ENCODE data around the gene FAM118A. TPM values are rescaled to one million over a fixed set of nuclear protein-coding genes. Genes with fewer than 3 reads are reported as not detected.
A peak's percentile ranks its signal among the peaks of the same experiment; 100 is the strongest.

Gene FAM118A
- total and polyA plus RNA-seq, 2 experiments from 2014 or later, result 11.9 to 20.3 TPM

DNA sequence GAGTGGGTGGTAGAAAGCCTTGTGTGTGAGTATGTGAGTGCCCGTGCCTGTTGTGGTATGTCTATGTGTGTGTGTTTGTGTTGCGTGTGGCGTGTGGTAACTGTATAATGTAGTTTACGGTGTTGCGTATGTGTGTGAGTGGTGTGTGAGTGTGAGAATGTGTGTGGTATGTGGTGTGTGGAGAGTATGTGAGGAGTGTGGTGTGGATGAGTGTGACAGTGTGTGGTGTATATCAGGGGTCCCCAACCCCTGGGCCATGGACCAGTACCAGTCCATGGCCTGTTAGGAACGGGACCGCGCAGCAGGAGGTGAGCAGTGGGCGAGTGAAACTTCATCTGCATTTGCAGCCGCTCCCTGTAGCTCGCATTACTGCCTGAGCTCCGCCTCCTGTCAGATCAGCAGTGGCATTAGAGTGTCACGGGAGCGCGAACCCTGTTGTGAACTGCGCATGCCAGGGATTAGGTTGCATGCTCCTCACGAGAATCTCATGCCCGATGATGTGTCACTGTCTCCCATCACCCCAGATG, 19.3 kb upstream of the FAM118A start:
- Histone ChIP-seq H2AFZ (no peak overlapping the region), H4K20me1 (replicated peaks; ENCODE audit: insufficient read depth) (no peaks in the 10 kb centered on the region), H3F3A (replicated peaks; ENCODE audit: low read depth) (no peaks in the 10 kb centered on the region), H3K4me1 (ENCODE audit: insufficient read depth) (peaks cover 5% of the 10 kb centered on the region; the same call in 1 of the 2 replicates), H3K9me2 (ENCODE audit: insufficient read depth) (no peaks in the 10 kb centered on the region), H3K4me3 (no peak overlapping the region), H3K27me3 (ENCODE audit: insufficient read depth) (no peaks in the 10 kb centered on the region), H3K36me3 (ENCODE audit: insufficient read depth) (no peaks in the 10 kb centered on the region), H3K79me2 (replicated peaks; ENCODE audit: insufficient read depth) (no peaks in the 10 kb centered on the region), H3K27ac (ENCODE audit: low read depth) (no peak overlapping the region), H3K4me2 (0 out of 2 replicates have a peak overlapping the region, but pooled peaks have one; percentile 32)
- no peaks in the 10 kb centered on the region for H3K9me3 Mint-ChIP-seq
- peaks cover 10% of the 10 kb centered on the region; the same call in 2 of the 3 replicates for H3K4me1 Mint-ChIP-seq
- TF ChIP-seq, protein P1, sequence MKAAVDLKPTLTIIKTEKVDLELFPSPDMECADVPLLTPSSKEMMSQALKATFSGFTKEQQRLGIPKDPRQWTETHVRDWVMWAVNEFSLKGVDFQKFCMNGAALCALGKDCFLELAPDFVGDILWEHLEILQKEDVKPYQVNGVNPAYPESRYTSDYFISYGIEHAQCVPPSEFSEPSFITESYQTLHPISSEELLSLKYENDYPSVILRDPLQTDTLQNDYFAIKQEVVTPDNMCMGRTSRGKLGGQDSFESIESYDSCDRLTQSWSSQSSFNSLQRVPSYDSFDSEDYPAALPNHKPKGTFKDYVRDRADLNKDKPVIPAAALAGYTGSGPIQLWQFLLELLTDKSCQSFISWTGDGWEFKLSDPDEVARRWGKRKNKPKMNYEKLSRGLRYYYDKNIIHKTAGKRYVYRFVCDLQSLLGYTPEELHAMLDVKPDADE (IDR thresholded peaks at IDR 0.05), result no peak
- TF ChIP-seq ZNF331 (CRISPR knock-in tag; IDR thresholded peaks at IDR 0.05; ENCODE audit: low read depth) (no peak), JUNB (IDR thresholded peaks at IDR 0.05; ENCODE audit: unreplicated experiment) (no peak), EZH2phosphoT487 (IDR thresholded peaks at IDR 0.05; ENCODE audit: unreplicated experiment) (no peak), STAT1 (IDR thresholded peaks at IDR 0.05; ENCODE audit: unreplicated experiment) (no peak), POLR2AphosphoS5 (IDR thresholded peaks at IDR 0.05; ENCODE audit: low read depth) (no peak), NANOG (IDR thresholded peaks at IDR 0.05; ENCODE audit: borderline replicate concordance) (no peak), EZH2 (IDR thresholded peaks at IDR 0.05; ENCODE audit: low read depth, unreplicated experiment) (no peak), CREB1 (CRISPR knock-in tag; IDR thresholded peaks at IDR 0.05; ENCODE audit: low read depth) (no peak)
- TF ChIP-seq, protein P2, sequence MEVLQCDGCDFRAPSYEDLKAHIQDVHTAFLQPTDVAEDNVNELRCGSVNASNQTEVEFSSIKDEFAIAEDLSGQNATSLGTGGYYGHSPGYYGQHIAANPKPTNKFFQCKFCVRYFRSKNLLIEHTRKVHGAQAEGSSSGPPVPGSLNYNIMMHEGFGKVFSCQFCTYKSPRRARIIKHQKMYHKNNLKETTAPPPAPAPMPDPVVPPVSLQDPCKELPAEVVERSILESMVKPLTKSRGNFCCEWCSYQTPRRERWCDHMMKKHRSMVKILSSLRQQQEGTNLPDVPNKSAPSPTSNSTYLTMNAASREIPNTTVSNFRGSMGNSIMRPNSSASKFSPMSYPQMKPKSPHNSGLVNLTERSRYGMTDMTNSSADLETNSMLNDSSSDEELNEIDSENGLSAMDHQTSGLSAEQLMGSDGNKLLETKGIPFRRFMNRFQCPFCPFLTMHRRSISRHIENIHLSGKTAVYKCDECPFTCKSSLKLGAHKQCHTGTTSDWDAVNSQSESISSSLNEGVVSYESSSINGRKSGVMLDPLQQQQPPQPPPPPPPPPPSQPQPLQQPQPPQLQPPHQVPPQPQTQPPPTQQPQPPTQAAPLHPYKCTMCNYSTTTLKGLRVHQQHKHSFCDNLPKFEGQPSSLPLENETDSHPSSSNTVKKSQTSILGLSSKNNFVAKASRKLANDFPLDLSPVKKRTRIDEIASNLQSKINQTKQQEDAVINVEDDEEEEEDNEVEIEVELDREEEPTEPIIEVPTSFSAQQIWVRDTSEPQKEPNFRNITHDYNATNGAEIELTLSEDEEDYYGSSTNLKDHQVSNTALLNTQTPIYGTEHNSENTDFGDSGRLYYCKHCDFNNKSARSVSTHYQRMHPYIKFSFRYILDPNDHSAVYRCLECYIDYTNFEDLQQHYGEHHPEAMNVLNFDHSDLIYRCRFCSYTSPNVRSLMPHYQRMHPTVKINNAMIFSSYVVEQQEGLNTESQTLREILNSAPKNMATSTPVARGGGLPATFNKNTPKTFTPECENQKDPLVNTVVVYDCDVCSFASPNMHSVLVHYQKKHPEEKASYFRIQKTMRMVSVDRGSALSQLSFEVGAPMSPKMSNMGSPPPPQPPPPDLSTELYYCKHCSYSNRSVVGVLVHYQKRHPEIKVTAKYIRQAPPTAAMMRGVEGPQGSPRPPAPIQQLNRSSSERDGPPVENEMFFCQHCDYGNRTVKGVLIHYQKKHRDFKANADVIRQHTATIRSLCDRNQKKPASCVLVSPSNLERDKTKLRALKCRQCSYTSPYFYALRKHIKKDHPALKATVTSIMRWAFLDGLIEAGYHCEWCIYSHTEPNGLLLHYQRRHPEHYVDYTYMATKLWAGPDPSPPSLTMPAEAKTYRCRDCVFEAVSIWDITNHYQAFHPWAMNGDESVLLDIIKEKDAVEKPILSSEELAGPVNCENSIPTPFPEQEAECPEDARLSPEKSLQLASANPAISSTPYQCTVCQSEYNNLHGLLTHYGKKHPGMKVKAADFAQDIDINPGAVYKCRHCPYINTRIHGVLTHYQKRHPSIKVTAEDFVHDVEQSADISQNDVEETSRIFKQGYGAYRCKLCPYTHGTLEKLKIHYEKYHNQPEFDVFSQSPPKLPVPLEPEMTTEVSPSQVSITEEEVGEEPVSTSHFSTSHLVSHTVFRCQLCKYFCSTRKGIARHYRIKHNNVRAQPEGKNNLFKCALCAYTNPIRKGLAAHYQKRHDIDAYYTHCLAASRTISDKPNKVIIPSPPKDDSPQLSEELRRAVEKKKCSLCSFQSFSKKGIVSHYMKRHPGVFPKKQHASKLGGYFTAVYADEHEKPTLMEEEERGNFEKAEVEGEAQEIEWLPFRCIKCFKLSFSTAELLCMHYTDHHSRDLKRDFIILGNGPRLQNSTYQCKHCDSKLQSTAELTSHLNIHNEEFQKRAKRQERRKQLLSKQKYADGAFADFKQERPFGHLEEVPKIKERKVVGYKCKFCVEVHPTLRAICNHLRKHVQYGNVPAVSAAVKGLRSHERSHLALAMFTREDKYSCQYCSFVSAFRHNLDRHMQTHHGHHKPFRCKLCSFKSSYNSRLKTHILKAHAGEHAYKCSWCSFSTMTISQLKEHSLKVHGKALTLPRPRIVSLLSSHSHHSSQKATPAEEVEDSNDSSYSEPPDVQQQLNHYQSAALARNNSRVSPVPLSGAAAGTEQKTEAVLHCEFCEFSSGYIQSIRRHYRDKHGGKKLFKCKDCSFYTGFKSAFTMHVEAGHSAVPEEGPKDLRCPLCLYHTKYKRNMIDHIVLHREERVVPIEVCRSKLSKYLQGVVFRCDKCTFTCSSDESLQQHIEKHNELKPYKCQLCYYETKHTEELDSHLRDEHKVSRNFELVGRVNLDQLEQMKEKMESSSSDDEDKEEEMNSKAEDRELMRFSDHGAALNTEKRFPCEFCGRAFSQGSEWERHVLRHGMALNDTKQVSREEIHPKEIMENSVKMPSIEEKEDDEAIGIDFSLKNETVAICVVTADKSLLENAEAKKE (CRISPR knock-in tag; IDR thresholded peaks at IDR 0.05), result no peak
- TF ChIP-seq, protein P3, sequence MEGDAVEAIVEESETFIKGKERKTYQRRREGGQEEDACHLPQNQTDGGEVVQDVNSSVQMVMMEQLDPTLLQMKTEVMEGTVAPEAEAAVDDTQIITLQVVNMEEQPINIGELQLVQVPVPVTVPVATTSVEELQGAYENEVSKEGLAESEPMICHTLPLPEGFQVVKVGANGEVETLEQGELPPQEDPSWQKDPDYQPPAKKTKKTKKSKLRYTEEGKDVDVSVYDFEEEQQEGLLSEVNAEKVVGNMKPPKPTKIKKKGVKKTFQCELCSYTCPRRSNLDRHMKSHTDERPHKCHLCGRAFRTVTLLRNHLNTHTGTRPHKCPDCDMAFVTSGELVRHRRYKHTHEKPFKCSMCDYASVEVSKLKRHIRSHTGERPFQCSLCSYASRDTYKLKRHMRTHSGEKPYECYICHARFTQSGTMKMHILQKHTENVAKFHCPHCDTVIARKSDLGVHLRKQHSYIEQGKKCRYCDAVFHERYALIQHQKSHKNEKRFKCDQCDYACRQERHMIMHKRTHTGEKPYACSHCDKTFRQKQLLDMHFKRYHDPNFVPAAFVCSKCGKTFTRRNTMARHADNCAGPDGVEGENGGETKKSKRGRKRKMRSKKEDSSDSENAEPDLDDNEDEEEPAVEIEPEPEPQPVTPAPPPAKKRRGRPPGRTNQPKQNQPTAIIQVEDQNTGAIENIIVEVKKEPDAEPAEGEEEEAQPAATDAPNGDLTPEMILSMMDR (conservative IDR thresholded peaks at IDR 0.05; ENCODE audit: low read depth in 2 of 2), result no peak
- TF ChIP-seq, protein P4, sequence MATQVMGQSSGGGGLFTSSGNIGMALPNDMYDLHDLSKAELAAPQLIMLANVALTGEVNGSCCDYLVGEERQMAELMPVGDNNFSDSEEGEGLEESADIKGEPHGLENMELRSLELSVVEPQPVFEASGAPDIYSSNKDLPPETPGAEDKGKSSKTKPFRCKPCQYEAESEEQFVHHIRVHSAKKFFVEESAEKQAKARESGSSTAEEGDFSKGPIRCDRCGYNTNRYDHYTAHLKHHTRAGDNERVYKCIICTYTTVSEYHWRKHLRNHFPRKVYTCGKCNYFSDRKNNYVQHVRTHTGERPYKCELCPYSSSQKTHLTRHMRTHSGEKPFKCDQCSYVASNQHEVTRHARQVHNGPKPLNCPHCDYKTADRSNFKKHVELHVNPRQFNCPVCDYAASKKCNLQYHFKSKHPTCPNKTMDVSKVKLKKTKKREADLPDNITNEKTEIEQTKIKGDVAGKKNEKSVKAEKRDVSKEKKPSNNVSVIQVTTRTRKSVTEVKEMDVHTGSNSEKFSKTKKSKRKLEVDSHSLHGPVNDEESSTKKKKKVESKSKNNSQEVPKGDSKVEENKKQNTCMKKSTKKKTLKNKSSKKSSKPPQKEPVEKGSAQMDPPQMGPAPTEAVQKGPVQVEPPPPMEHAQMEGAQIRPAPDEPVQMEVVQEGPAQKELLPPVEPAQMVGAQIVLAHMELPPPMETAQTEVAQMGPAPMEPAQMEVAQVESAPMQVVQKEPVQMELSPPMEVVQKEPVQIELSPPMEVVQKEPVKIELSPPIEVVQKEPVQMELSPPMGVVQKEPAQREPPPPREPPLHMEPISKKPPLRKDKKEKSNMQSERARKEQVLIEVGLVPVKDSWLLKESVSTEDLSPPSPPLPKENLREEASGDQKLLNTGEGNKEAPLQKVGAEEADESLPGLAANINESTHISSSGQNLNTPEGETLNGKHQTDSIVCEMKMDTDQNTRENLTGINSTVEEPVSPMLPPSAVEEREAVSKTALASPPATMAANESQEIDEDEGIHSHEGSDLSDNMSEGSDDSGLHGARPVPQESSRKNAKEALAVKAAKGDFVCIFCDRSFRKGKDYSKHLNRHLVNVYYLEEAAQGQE (IDR thresholded peaks at IDR 0.05; ENCODE audit: unreplicated experiment), result no peak
- no peak overlapping the region for H3K4me3 Mint-ChIP-seq
- H3K36me3 Mint-ChIP-seq (ENCODE audit: low read depth), result no peaks in the 10 kb centered on the region
- peaks cover 10% of the 10 kb centered on the region for H3K27me3 Mint-ChIP-seq (ENCODE audit: insufficient read depth, low read depth, poor library complexity)
- DNase-seq (ENCODE audit: low spot score) (peak; percentile 40), ATAC-seq (peak; percentile 66)
- no peak overlapping the region for H3K27ac Mint-ChIP-seq
